Liver (tissue), 9 donors: Measurements from ENCODE around the gene PTPRN2. TPM values are rescaled to one million over a fixed set of nuclear protein-coding genes. Genes with fewer than 3 reads are reported as not detected.
"Not testable (repeated sequence)": the region's sequence is repeated elsewhere in the genome, so short reads cannot be mapped to it uniquely, and the experiment has no call there.

Source experiments
- DNase-seq: peaks from one replicate; pipeline ENCODE4 v3.0.0-alpha.2; 2017; ENCODE audit warnings: low spot score
- H3K27ac ChIP-seq, 2 donors: one replicate each; pipeline ENCODE4 v1.7.0; 2013; ENCODE audit warnings: inconsistent platforms in 2 of 2, low read length in 2 of 2, control low read depth in 1 of 2, low read depth in 1 of 2, mild to moderate bottlenecking in 1 of 2
- H3K27me3 ChIP-seq, 4 donors: one replicate each; pipeline versions ENCODE4 v1.6.1 to v1.7.0; 2013; ENCODE audit warnings: low read length in 3 of 4, inconsistent platforms in 1 of 4, mild to moderate bottlenecking in 1 of 4, moderate library complexity in 1 of 4; ENCODE audit not compliant: control insufficient read depth in 4 of 4, insufficient read depth in 4 of 4
- H3K36me3 ChIP-seq, 4 donors: one replicate each; pipeline versions ENCODE4 v1.6.1 to v1.7.0; 2013; ENCODE audit warnings: low read length in 3 of 4, mild to moderate bottlenecking in 3 of 4, low read depth in 1 of 4, moderate library complexity in 1 of 4; ENCODE audit not compliant: control insufficient read depth in 4 of 4, insufficient read depth in 3 of 4
- H3K4me1 ChIP-seq, 4 donors: one replicate each; pipeline versions ENCODE4 v1.6.1 to v1.7.0; 2013; ENCODE audit warnings: low read length in 3 of 4, mild to moderate bottlenecking in 3 of 4, moderate library complexity in 1 of 4; ENCODE audit not compliant: control insufficient read depth in 4 of 4, insufficient read depth in 4 of 4
- H3K4me3 ChIP-seq, 3 donors: one replicate each; pipeline versions ENCODE4 v1.6.1 to v1.7.0; 2013; ENCODE audit warnings: low read length in 3 of 3, control low read depth in 1 of 3, low read depth in 1 of 3, mild to moderate bottlenecking in 1 of 3
- H3K9ac ChIP-seq, 2 donors: one replicate each; pipeline ENCODE4 v1.7.0; 2013; ENCODE audit warnings: low read length in 2 of 2, mild to moderate bottlenecking in 2 of 2, moderate library complexity in 2 of 2, control low read depth in 1 of 2, low read depth in 1 of 2
- H3K9me3 ChIP-seq, 4 donors: one replicate each; pipeline versions ENCODE4 v1.6.1 to v1.7.0; 2013; ENCODE audit warnings: low read length in 3 of 4; ENCODE audit not compliant: control insufficient read depth in 4 of 4
- EGR1 ChIP-seq, 2 donors: IDR thresholded peaks; 2 replicates each; pipeline ENCODE4 v1.6.1; 2016 to 2018; ENCODE audit warnings: antibody characterized with exemption in 2 of 2, low read depth in 2 of 2
- FOXA1 ChIP-seq: IDR thresholded peaks from 2 replicates; pipeline ENCODE4 v1.6.1; 2016; ENCODE audit warnings: antibody characterized with exemption
- FOXA2 ChIP-seq: IDR thresholded peaks from 2 replicates; pipeline ENCODE4 v1.6.1; 2016; ENCODE audit warnings: antibody characterized with exemption
- GABPA ChIP-seq, 2 donors: IDR thresholded peaks in 1 of 2; conservative IDR thresholded peaks in 1 of 2; 2 replicates each; pipeline ENCODE4 v1.6.1; 2016; ENCODE audit warnings: antibody characterized with exemption in 2 of 2, mild to moderate bottlenecking in 1 of 2, moderate library complexity in 1 of 2
- HNF4A ChIP-seq, 2 donors: conservative IDR thresholded peaks; 2 replicates each; pipeline ENCODE4 v1.6.1; 2016; ENCODE audit warnings: antibody characterized with exemption in 2 of 2, mild to moderate bottlenecking in 2 of 2
- HNF4G ChIP-seq: IDR thresholded peaks from 2 replicates; pipeline ENCODE4 v1.6.1; 2016; ENCODE audit warnings: antibody characterized with exemption
- JUND ChIP-seq, 2 donors: IDR thresholded peaks; 2 replicates each; pipeline ENCODE4 v1.6.1; 2016; ENCODE audit warnings: antibody characterized with exemption in 2 of 2
- NR2F2 ChIP-seq: IDR thresholded peaks from 2 replicates; pipeline ENCODE4 v1.6.1; 2016; ENCODE audit warnings: antibody characterized with exemption
- RAD21 ChIP-seq, 2 donors: IDR thresholded peaks; 2 replicates each; pipeline ENCODE4 v1.6.1; 2016; ENCODE audit warnings: antibody characterized with exemption in 2 of 2, mild to moderate bottlenecking in 2 of 2
- RXRA ChIP-seq, 2 donors: IDR thresholded peaks; 2 replicates each; pipeline ENCODE4 v1.6.1; 2017 to 2018; ENCODE audit warnings: antibody characterized with exemption in 2 of 2, mild to moderate bottlenecking in 1 of 2
- SP1 ChIP-seq: IDR thresholded peaks from 2 replicates; pipeline ENCODE4 v1.6.1; 2018; ENCODE audit warnings: antibody characterized with exemption, mild to moderate bottlenecking
- TAF1 ChIP-seq: conservative IDR thresholded peaks from 2 replicates; pipeline ENCODE4 v1.6.1; 2016; ENCODE audit warnings: antibody characterized with exemption, mild to moderate bottlenecking
- YY1 ChIP-seq: IDR thresholded peaks from 2 replicates; pipeline ENCODE4 v1.6.1; 2016; ENCODE audit warnings: antibody characterized with exemption, mild to moderate bottlenecking
- WGBS: extraction: QIAGEN DNeasy Blood & Tissue Kit; methylation state at CpG from one replicate; pipeline ENCODE4 v1.1.7; 2013; 5-methylcytosine and 5-hydroxymethylcytosine counted together
- polyA plus RNA-seq, 2 donors: library from polyadenylated mRNA; stranded (reverse) in 1 of 2; unstranded in 1 of 2; fragments of 200-250 nt in 1 of 2; fragments of >200 nt in 1 of 2; fragmentation: Nextera tagmentation in 1 of 2; extraction: Ambion mirVana in 1 of 2; gene quantifications; one replicate each; pipeline versions ENCODE4 v1.2.1 to v1.2.3, GENCODE V29; 2013 to 2015
- total RNA-seq, 2 donors: library from RNA; depleted of rRNA; stranded (reverse); fragments of >200 nt; gene quantifications; one replicate each; pipeline ENCODE4 v1.2.3, GENCODE V29; 2014
- TF ChIP-seq, protein P1 (sequence below): IDR thresholded peaks from 2 replicates; pipeline ENCODE4 v1.6.1; 2016; ENCODE audit warnings: antibody characterized with exemption
- TF ChIP-seq, protein P2 (sequence below): fragments of 150-350 bp; IDR thresholded peaks from 2 replicates; pipeline ENCODE4 v1.5.1; 2017; ENCODE audit warnings: improper control_type of control experiment, low read depth, low read length; ENCODE audit not compliant: missing input control
- TF ChIP-seq, protein P3 (sequence below): IDR thresholded peaks from 2 replicates; pipeline ENCODE4 v1.6.1; 2016; ENCODE audit warnings: antibody characterized with exemption
- TF ChIP-seq, protein P4 (sequence below): IDR thresholded peaks from 2 replicates; pipeline ENCODE4 v1.6.1; 2016; ENCODE audit warnings: antibody characterized with exemption, mild to moderate bottlenecking
- TF ChIP-seq, protein P5 (sequence below): IDR thresholded peaks from 2 replicates; pipeline ENCODE4 v1.6.1; 2016; ENCODE audit warnings: antibody characterized with exemption
- donor health status: healthy.
- donor health status: healthy.
- donor health status: healthy.
- donor health status: healthy.
- donor health status: healthy.

PTPRN2 gene
- total and polyA plus RNA-seq, 4 donors: 0.75 to 1.9 (median 1.1) TPM

DNA sequence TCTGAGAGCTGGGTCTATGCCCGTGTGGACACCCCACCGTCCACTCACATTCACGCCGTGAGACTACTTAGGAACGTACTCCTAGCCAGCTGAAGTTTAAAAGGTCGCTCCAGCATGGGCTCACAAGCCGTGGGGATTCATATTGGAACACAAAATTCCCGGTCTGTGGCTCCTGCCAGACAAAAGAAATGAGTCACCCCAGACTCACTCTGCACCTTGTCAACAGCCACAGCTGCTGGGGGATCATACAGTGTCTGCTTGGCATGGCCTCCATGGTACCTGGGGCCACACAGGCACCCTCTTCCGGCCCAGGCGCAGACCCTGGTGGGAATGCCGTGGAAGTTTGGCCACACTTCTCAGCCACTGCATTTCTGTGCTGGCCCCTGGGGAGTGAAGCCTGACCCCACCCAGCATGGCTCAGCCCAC, 1022.4 kb downstream of the PTPRN2 start (continued):
- TF ChIP-seq, protein P1, sequence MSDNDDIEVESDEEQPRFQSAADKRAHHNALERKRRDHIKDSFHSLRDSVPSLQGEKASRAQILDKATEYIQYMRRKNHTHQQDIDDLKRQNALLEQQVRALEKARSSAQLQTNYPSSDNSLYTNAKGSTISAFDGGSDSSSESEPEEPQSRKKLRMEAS: no peak
- TF ChIP-seq FOXA1: no peak
- TF ChIP-seq SP1: no peak
- TF ChIP-seq, protein P2, sequence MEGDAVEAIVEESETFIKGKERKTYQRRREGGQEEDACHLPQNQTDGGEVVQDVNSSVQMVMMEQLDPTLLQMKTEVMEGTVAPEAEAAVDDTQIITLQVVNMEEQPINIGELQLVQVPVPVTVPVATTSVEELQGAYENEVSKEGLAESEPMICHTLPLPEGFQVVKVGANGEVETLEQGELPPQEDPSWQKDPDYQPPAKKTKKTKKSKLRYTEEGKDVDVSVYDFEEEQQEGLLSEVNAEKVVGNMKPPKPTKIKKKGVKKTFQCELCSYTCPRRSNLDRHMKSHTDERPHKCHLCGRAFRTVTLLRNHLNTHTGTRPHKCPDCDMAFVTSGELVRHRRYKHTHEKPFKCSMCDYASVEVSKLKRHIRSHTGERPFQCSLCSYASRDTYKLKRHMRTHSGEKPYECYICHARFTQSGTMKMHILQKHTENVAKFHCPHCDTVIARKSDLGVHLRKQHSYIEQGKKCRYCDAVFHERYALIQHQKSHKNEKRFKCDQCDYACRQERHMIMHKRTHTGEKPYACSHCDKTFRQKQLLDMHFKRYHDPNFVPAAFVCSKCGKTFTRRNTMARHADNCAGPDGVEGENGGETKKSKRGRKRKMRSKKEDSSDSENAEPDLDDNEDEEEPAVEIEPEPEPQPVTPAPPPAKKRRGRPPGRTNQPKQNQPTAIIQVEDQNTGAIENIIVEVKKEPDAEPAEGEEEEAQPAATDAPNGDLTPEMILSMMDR: no peak

DNA sequence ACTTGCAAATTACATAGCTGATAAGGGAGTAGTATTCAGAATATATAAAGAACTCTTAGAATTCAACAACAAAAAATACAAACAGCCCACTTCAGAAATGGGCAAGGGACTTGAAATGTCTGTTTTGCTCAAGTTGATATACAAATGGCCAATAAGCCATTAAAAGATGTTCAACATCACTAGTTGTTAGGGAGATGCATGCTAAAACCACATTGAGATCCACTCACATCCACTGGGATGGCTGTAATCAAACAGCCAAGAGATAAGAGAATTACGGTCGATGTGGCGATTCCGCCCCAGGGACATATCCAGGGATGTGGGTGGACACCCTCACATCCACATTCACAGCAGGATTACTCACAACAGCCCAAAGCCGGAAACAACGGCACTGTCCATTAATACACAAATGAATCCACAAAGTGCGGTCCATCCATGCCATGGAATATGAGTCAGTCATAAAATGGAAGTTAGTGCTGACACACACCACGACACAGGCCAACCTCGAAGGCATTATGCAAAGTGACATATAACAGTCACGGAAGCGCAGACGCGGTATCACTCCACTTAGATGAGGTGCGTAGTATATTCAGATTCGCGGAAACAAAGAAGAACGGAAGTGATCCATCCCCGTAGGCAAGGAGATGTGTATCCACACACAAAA, 1023.0 kb downstream of the PTPRN2 start:
- Histone ChIP-seq H3K36me3 (no peaks in the 10 kb centered on the region), H3K4me3 (no peak overlapping the region), H3K27ac (no peak overlapping the region), H3K4me1 (peaks cover 0 to 5% (median 0%) of the 10 kb centered on the region in 4 donors), H3K27me3 (peaks cover 0 to 3% (median 1%) of the 10 kb centered on the region in 4 donors), H3K9me3 (no peaks in the 10 kb centered on the region), H3K9ac (no peak overlapping the region)
- DNase-seq: no peak
- TF ChIP-seq FOXA1: no peak
- TF ChIP-seq EGR1 (IDR thresholded peaks at IDR 0.05; ENCODE audit: low read depth in 2 of 2): no peak
- TF ChIP-seq RXRA (IDR thresholded peaks at IDR 0.05): no peak
- TF ChIP-seq, protein P3, sequence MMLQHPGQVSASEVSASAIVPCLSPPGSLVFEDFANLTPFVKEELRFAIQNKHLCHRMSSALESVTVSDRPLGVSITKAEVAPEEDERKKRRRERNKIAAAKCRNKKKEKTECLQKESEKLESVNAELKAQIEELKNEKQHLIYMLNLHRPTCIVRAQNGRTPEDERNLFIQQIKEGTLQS: no peak
- TF ChIP-seq, protein P2: no peak
- TF ChIP-seq TAF1: no peak
- TF ChIP-seq SP1: no peak
- TF ChIP-seq HNF4A (conservative IDR thresholded peaks at IDR 0.05): no peak
- no peak for TF ChIP-seq YY1
- no peak for TF ChIP-seq NR2F2
- no peak for TF ChIP-seq HNF4G
- no peak for TF ChIP-seq RAD21 (IDR thresholded peaks at IDR 0.05)
- no peak for TF ChIP-seq GABPA (IDR thresholded peaks at IDR 0.05 in 1 of 2, conservative IDR thresholded peaks at IDR 0.05 in 1 of 2)
- no peak for TF ChIP-seq JUND (IDR thresholded peaks at IDR 0.05)
- TF ChIP-seq, protein P4, sequence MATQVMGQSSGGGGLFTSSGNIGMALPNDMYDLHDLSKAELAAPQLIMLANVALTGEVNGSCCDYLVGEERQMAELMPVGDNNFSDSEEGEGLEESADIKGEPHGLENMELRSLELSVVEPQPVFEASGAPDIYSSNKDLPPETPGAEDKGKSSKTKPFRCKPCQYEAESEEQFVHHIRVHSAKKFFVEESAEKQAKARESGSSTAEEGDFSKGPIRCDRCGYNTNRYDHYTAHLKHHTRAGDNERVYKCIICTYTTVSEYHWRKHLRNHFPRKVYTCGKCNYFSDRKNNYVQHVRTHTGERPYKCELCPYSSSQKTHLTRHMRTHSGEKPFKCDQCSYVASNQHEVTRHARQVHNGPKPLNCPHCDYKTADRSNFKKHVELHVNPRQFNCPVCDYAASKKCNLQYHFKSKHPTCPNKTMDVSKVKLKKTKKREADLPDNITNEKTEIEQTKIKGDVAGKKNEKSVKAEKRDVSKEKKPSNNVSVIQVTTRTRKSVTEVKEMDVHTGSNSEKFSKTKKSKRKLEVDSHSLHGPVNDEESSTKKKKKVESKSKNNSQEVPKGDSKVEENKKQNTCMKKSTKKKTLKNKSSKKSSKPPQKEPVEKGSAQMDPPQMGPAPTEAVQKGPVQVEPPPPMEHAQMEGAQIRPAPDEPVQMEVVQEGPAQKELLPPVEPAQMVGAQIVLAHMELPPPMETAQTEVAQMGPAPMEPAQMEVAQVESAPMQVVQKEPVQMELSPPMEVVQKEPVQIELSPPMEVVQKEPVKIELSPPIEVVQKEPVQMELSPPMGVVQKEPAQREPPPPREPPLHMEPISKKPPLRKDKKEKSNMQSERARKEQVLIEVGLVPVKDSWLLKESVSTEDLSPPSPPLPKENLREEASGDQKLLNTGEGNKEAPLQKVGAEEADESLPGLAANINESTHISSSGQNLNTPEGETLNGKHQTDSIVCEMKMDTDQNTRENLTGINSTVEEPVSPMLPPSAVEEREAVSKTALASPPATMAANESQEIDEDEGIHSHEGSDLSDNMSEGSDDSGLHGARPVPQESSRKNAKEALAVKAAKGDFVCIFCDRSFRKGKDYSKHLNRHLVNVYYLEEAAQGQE: no peak
- TF ChIP-seq, protein P1: no peak
- no peak for TF ChIP-seq FOXA2
- TF ChIP-seq, protein P5, sequence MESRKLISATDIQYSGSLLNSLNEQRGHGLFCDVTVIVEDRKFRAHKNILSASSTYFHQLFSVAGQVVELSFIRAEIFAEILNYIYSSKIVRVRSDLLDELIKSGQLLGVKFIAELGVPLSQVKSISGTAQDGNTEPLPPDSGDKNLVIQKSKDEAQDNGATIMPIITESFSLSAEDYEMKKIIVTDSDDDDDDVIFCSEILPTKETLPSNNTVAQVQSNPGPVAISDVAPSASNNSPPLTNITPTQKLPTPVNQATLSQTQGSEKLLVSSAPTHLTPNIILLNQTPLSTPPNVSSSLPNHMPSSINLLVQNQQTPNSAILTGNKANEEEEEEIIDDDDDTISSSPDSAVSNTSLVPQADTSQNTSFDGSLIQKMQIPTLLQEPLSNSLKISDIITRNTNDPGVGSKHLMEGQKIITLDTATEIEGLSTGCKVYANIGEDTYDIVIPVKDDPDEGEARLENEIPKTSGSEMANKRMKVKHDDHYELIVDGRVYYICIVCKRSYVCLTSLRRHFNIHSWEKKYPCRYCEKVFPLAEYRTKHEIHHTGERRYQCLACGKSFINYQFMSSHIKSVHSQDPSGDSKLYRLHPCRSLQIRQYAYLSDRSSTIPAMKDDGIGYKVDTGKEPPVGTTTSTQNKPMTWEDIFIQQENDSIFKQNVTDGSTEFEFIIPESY: no peak
- 96% methylated on average over 18 of the region's 18 CpGs for WGBS

DNA sequence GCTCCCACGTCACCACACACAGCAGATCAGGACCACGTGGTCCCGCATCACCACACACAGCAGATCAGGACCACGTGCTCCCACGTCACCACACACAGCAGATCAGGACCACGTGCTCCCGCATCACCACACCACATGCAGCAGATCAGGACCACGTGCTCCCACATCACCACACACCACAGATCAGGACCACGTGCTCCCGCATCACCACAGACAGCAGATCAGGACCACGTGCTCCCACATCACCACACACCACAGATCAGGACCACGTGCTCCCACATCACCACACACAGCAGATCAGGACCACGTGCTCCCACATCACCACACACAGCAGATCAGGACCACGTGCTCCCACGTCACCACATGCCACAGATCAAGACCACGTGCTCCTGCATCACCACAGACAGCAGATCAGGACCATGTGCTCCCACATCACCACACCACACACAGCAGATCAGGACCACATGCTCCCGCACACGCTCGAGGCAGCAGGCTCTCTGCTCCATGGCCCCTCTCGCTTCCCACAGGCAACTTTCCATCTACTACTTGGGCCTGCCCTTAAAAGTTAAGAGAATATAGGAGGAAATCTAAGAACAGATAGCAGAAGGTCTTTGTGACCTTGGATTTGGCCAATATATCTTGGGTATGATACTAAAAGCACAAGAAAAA, 1024.0 kb downstream of the PTPRN2 start:
- not testable (repeated sequence) for H3K9me3 ChIP-seq, H3K4me3 ChIP-seq, H3K36me3 ChIP-seq, H3K4me1 ChIP-seq, H3K27me3 ChIP-seq, H3K9ac ChIP-seq, H3K27ac ChIP-seq, DNase-seq
- WGBS: 93% methylated on average over 20 of the region's 20 CpGs
